Cortex of kidney (tissue), 1 donor: Measurements from ENCODE around the gene GJA3.

Experiments used
- DNase-seq: peaks from one replicate; lab custom pipeline; 2025; lab: John Stamatoyannopoulos, UW

The GJA3 gene

GRCh38 chr13:20160306-20161274 is at the start of gene GJA3:
Gene GJA3 (minus strand): TSS chr13:20161052. CDS start chr13:20143288, 17,764 bp downstream.
- no peak for DNase-seq

GRCh38 chr13:20209948-20210347 is 49.1 kb upstream of the GJA3 start:
- DNase-seq, result no peak

GRCh38 chr13:20206698-20207235 is 45.9 kb upstream of the GJA3 start:
- DNase-seq, result no peak

- DNase-seq, result no peak
Observed at GRCh38 chr13:20206065-20206697, 45.3 kb upstream of the GJA3 start.

- DNase-seq, result no peak
Observed at GRCh38 chr13:20198781-20199180, 37.9 kb upstream of the GJA3 start.

GRCh38 chr13:20197361-20197834 is 36.5 kb upstream of the GJA3 start:
- no peak for DNase-seq

DNA sequence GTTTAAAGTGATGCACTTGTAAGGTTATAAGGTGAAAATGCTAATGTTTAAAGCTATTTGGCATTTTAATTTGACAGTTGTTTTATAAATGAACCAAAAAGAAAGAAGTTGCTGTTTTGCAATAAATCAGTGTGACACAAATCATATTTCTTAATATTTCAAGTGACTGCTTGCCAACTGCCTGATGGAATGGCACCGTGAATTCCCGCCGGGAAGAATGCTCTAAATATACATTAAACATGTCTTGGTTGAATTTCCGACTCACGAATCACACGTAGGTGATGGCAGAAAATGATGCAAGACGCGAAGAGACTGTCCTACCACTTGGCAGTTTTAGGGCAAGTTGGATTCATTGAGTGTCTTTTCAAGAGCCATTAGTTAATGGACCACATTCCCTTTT is 34.9 kb upstream of the GJA3 start:
- DNase-seq, result no peak

GRCh38 chr13:20193907-20194631 is 33.2 kb upstream of the GJA3 start:
- DNase-seq, result no peak

GRCh38 chr13:20193162-20193906 is 32.5 kb upstream of the GJA3 start:
- no peak for DNase-seq

DNA sequence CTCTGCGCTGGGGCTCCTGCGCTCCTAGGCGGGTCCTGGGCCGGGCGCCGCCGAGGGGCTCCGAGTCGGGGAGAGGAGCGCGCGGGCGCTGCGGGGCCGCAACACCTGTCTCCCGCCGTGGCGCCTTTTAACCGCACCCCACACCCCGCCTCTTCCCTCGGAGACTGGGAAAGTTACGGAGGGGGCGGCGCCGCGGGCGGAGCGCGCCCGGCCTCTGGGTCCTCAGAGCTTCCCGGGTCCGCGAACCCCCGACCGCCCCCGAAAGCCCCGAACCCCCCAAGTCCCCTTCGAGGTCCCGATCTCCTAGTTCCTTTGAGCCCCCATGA is 31.9 kb upstream of the GJA3 start, which contains the start of gene GJB2:
Gene GJB2, minus strand, starts transcription at position 103 of the 326 bp plus-strand sequence. CDS start 3,357 bp downstream, outside the sequence.
- no peak for DNase-seq

DNA sequence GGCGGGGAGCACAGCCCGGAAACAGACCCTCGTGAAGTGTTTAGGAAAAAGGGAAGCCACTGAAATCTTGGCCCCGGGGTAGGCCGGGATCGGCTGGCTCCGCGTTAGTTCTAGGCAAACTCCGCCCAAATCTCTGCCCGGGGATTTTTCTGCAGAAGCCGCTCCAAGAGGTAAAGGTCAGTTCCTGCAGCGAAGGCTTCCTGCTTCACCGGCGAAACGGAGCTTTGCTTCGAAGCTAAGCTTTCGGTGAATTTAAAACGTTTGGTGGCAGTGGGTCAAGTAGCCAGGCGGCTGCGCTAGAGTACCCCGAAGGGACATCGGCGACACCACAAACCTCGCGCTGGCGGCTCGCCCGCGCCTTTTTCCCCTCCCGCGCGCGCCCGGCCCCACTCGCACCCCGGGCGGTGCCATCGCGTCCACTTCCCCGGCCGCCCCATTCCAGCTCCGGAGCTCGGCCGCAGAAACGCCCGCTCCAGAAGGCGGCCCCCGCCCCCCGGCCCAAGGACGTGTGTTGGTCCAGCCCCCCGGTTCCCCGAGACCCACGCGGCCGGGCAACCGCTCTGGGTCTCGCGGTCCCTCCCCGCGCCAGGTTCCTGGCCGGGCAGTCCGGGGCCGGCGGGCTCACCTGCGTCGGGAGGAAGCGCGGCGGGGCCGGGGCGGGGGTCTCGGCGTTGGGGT is 31.4 kb upstream of the GJA3 start:
- DNase-seq, result no peak

DNA sequence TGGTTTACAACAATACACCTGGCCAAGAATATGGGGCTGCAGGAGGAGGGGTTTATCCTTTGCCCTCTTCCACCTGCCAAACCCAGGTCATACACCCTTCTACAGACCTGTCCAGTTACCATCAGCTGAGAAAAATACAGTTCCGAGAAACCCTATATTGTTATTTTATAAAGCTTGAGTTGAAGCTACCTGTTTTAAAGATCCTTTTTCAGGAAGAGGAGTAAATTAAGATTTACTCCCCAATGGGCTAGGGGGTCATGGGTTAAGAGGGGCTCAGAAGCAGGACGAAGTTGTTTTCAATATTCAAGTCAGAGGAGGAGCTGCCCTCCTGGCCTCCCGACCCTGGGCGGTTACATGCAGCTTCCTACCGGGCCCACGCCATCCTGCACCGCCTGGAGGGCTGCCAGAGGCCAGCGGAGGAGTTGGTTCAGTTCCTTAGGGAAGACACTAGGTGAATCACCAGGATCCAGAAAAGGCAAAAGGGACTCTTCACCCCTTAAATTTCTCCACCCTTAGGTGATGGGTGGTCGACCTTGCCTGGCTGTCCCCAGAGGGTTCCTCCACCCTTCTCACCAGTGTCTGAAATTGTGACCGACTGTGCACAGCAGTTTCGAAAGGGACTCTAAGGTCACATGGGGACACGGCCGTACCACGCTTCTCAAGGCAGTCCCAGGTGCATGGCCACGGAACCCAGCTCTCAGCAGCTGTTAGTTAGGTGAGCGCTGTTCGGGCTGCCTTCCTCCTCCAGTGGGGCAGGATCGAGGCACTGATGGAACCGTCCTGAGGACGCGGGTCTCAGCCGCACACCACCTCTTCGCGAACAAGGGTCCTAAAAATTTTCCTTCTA is 30.7 kb upstream of the GJA3 start:
- no peak for DNase-seq

GRCh38 chr13:20190481-20191310 is 29.8 kb upstream of the GJA3 start:
- DNase-seq, result no peak

GRCh38 chr13:20190076-20190475 is 29.2 kb upstream of the GJA3 start:
- DNase-seq, result no peak

GRCh38 chr13:20188667-20189553 is 28.1 kb upstream of the GJA3 start:
- no peak for DNase-seq

DNA sequence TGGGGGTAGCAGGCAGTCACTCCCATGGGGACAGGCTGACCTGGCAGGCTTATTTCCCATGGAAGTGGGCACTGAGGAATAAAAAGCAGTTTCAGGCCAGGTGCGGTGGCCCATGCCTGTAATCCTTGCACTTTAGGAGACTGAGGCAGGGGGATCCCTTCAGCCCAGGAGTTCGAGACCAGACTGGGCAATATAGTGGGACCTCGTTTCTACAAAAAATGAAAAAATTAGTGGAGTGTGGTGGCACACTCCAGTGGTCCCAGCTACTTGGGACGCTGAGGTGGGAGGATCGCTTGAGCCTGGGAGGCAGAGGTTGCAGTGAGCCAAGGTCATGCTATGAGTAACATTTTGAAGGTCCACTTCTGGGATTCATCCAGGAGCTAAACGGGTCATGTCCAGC is 25.9 kb upstream of the GJA3 start:
- DNase-seq, result no peak

DNA sequence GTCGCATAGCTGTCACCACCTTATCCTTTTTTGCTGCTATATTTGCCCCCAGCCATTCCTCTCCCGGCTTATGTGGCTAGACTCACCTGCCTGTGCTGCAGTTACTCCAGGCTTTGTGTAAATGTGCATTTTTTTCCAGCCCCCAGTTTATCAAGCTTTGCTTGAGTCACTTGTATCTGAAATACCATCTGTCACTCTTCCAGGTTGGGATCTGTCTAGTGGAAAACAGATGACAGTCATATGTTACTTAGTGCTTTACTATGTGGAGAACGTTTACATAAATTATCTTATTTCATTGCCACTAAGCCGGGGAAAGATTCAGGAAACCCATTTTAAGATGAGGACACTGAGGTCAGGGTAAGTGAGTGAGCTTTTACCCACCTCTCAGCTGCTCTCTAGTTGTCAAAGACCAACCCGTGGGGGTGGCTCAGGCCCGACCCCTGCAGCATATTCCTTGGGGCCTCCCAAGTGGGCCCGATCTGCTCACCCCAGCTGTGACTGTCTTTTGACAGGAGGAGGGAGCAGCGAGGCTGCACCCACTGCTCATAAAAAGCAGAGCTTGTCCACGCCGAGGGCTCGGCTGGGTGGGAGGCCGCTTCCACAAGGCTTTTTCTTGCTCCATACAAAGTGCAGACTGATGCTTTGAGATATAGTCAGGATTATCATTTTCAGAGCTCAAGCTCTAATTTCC is 24.7 kb upstream of the GJA3 start:
- no peak for DNase-seq
